GM19324 (cell line): Measurements from ENCODE around the gene ZCCHC8.

Experiments
- ATAC-seq: cut with Tn5 transposase; IDR thresholded peaks from one replicate; pipeline ENCODE4 v1.9.1; 2021; ENCODE audit warnings: mild to moderate bottlenecking, moderate library complexity; ENCODE audit not compliant: unreplicated experiment, low FRiP score

ZCCHC8 gene

DNA sequence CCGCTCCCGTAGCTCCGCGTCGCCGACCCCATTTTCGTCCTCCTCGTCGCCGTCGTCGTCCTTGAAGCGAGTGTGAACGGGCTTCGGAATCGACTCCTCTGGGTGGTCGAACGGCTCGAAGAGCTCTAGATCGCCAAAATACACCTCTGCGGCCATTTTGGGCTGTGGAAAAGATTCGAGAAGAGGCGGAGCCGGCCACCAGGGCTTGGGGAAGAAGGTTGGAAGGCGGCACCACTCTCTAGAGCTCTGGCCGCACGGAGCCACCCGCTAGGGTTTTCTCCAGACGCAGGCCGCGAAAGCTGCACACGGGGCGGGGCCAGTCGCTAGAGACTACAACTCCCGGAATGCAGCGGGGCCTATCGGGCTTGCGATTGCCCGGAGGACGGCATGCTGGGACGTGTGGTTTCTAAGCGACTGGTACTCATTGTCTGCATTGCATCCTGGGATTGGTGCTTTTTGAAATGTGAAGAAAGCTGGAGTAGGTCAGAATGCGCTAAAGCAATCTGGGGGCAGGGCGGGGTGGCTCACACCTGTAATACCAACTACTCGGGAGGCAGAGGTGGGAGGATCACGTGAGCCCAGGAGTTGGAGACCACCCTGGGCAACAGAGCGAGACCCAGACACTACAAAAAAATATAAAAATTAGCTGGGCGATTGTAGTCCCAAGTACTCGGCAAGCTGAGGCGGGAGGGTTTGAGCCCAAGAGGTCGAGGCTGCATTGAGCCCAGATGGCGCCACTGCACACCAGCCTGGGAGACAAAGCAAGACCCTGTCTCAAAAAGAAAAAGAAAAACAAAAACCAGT is at the start of gene ZCCHC8:
TSS of gene ZCCHC8 (minus strand) at position 248 of the 804 bp plus-strand sequence. CDS start at position 156, 92 bp downstream.
- peak; percentile 95 for ATAC-seq

DNA sequence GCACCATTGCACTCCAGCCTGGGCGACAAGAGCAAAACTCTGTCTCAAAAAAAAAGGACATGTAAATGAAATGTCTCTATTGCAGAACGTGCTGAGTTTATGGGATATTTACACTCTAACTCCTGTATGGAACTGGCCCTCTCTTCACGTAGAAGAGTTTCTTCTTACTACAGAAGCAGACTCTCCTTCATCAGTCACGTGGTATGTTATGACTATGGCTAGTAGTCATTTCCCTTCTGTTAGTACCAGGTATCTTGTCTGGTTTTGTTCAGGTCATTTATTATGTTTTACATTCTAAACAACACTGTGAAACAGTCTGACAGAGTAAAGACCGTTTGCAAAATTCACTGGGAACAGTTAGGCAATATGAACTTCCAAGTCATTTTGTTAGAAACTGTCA is 46.6 kb upstream of the ZCCHC8 start:
- ATAC-seq, result no peak

DNA sequence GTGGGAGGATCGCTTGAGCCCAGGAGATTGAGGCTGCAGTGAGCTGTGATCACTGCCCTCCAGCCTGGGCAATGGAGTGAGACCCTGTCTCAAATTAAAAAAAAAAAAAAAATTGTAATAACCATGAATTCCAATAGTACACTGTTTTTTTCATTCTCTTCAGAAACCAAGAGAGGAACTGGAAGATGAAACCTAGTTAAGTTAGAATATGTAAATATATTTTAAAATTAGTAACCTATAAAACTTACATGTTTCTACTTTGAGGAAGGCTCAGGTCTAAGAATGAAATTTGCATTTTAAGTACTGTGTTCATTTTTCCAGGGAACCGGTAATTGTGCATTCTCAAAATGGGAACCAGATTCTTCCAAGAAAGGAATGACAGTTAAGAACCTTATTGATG is 45.1 kb upstream of the ZCCHC8 start:
- ATAC-seq, result peak; percentile 58

DNA sequence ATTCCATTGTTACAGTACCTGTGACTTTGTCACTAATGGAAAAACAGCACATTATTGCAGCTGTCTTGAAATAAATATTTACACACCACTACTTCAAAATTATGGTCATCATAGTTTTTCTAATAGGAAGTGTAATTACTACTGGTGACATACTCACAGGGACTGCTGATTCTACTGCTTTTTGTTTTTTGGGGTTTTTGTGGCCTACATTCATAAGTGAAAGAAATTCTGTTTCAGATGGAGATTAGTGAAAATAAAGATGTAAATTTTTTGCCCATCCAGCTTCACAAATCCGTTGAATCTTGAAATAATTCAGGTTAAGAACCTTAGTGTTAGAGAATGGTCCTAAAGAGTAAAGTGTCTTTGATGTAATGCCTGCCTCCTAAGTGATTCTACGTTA is 43.8 kb upstream of the ZCCHC8 start:
- no peak for ATAC-seq

DNA sequence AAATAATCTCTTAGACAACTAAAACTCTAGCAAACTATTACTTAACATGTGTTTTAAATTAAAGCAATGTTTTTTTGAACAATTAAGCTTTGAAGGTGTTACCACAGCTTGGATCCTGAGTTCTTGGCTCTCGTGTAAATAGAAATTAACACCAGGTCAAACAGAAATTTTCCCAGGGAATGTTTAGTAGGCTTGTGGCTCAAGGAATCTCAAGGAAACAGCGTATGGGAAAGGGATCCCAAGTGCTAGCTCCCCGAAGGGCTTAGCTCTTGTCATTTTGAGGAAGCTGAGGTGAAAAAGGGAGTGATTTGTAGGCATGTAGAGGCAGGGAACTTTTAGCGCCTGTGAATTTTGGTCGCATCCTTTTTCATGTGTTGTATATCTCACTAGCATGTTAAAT is 37.8 kb upstream of the ZCCHC8 start:
- no peak for ATAC-seq

DNA sequence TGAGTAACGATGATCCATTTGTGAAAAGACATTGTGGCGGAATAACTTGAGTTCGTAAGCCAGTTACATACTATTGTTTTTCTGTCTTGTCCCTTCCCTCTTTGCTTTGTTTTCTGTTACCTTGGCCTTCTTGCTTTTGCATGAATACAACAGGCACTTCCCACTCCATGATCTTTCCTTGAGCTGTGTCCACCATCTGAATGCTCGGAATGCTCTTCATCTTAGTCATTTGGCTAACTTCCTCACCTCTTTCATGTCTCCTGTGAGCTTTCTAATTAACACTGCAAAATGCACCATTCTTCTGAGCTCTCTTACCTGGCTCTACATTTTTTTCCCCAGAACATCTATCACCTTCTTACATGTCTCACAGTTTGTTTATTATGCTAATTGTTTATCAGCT is 36.3 kb upstream of the ZCCHC8 start:
- no peak for ATAC-seq

DNA sequence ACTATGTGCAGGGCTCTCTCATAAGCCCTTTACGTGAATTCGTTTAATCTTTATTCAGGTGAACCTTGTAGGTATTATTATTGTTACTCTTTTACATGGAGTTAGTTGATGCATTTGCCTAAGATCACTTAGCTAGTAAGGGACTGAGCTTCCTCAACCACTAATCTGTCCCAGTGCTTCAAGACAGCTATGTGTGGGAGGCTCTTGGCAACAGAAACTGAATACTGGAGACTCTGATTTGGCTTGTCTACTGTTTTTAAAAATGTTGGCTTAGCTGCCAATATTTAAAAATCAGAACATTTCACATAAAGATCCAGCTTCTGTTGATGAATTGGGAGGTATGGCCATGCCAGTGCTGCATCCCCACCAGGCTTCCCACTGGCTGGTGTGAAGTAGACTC is 33.1 kb upstream of the ZCCHC8 start:
- ATAC-seq, result no peak

DNA sequence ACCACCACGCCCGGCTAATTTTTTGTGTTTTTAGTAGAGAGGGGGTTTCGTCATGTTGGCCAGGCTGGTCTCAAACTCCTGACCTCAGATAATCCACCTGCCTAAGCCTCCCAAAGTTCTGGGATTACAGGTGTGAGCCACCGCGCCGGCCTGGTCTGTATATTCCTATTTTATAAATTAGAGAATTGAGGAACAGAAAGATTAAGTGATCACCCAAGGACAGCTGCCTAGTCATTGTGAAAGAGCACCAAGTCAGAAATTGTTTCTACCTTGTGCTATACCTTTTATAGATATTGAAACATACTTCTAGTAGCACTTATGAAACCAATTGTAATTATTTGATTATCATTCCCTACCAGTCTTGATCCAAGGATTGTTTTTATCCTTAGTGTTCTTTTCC is 28.3 kb upstream of the ZCCHC8 start:
- ATAC-seq, result no peak

DNA sequence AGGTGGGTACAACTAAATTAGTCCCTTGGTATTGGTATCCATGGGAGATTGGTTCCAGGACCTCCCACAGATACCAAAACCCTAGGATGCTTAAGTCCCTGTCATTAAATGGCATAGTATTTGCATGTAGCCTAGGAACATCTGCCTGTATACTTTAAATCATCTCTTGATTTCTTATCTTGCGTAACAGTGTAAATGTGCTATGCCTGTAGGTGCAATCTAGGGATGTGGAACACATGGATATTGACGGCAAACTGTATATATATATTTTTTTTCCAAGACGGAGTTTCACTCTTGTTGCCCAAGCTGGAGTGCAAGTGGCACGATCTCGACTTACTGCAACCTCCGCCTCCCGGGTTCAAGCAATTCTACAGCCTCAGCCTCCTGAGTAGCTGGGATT is 27.9 kb upstream of the ZCCHC8 start:
- ATAC-seq, result no peak

DNA sequence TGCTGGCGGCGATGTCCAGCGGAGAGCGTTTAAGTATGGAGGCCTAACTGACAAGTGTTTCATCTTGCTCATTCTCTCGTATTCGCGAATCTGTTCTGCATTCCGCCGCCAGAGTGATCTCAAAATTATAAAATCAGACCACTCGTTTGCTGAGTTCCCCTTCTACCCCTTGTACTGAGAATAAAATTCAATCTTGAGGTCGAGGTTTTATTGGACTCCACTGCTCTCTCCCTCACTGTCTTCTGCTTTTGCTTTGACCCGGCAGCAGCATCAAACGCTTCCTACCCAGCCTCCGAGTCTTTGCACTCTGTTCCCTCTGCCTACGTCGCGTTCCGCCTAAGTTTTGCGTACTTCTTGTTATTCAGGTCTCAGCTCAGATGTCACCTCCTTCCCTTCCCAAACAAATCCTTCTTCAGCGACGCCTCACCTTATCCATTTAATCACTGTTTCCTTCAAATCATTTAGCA is 26.8 kb upstream of the ZCCHC8 start:
- ATAC-seq, result no peak

DNA sequence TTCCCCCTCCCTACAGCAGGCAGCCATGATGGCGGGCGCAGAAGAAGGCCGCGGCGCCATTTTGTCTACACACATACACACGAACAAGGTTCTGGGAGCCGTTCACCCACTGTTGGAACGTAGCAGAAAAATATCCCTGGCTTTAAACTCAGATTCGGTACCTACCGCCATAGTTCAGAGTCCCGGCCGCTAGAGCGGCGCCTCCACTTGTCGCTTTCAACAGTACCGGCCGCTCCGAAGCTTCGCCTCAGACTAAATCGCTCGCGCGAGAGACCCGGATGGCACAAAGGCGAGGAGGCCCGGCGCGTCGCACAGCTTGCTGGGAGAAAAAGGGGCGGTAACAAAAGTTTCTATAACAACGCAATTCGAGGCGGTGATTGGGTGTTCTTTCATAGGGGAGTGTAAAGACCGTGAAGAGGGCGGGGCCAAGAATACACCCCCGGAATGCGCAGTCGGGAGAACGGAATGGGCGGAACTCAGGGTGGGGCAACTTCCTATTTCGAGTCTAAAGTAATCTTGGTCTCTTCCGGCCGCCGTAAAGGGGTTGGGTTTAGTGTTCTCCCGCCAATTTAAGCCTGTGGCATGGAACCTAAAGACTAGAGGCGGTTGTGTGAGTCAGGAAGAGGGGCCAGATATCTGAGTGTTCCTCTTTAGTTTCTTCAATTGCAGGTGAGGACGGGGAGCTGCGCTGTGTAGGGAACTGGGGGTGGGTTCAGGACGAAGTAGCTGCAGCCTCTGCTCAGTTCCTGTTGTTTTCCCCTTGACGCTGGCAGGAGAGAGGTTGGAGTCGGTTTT is 26.1 kb upstream of the ZCCHC8 start, which contains the start of the genes KNTC1 and RSRC2:
TSS of gene KNTC1 (plus strand) at position 567 of the 795 bp plus-strand sequence. CDS start 2,815 bp downstream, outside the sequence.
TSS of gene RSRC2 (minus strand) at position 254 of the 795 bp plus-strand sequence. CDS start at position 171, 83 bp downstream.
- peak; percentile 96 for ATAC-seq

DNA sequence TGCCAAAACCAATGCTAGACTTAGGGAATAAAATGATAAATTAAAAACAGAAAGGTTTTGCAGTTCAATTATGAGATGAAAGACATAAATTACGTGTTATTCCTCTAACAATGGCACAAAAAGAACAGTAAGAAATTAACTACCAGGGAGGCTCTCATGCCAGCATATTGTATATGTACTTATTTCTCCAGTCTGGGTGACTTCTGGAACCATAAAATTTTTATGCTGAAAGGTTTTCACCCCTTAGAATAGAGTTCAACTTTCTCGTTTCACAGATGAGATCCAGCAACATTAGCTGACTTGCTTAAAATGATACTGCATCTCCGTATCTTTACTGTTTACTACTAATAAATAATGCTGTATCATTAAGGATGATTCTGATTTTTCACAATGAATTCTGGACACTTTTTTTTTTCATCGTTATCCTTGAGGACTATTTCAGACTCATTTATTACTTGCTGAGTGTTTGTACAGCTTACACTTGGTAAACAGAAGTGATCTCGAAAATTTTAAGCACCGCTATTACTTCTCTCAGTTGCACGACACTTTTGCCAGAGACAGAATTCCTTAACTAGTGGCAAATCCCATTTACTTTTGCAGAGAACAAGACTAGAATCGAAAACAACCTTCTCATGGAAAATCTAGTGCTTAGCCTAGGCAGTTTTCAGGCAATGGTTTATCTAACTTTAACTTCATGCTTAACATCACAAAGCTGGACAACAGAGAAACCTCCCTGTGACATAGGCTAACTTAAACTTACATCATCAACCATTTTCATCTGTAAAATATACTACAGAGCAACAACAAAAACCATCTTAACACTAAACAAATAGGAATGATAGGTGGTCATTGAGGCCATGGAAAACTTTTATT is 23.4 kb upstream of the ZCCHC8 start:
- ATAC-seq, result no peak

DNA sequence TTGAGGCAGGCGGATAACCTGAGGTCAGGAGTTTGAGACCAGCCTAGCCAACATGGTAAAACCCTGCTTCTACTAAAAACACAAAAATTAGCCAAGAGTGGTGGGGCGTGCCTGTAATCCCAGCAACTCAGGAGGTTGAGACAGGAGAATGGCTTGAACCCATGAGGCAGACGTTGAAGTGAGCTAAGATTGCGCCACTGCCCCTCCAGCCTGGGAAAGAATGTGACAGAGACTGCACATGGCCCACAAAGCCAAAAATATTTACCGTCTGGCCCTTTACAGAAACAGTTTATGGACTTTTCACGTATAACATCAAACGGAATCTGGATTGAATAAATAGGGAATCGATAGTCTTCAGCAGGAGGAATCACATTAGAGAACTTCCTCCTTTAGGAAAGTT is 22.5 kb upstream of the ZCCHC8 start:
- ATAC-seq, result no peak

DNA sequence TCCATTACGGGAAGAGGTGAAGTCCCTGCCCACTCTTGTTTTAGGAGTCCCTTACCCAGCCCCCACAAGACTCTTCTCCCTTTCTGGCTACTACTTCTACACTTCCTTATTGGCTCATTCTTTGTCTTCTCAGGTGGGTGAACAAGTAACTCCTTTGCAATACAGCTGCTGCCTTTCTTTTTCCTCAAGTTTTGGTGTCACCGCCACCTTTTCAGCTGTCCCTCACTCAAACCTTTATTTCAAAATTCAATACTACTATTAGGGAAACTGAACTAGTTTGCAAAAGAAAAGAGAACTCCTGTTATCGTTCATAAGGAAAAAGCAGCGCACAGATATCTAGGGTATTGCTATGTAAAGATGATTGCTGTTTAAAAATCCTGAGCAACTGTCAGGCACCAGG is 19.9 kb upstream of the ZCCHC8 start:
- ATAC-seq, result no peak

DNA sequence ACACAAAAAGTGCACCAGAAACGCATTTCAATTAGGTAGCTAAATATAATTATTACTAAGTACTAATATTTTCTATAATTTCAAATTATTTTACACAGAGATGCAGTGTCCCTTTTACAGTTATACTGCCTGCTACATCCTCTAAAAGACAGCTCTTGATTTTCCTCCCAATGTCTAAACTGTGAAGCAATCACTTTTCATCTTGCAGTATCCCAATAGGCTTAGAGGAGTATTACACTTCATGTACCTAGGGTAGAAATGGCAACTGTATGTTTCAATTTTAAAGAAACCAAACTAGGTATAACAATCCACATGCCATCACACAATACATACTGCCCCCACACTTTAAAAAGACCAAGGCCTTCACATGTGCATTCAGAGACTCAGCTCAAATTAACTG is 18.7 kb upstream of the ZCCHC8 start:
- no peak for ATAC-seq

DNA sequence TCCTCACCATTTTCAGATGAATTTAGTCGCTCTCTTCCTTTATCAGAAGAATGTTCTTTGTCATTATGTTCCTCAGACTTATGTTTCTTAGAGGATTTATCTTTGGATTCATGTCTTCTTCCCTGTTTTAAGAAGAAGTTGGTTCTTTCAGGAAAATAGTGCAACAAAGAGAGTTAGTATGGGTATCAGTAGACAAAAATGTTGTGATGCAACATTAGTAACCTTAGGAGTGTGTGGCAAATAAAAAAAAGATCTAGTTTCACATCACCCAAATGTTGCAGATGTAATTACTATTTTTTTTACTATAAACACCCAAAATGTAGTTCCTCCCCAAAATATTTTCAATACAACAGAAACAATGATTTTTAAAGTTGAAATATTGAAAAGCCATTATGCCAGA is 18.2 kb upstream of the ZCCHC8 start:
- ATAC-seq, result no peak

DNA sequence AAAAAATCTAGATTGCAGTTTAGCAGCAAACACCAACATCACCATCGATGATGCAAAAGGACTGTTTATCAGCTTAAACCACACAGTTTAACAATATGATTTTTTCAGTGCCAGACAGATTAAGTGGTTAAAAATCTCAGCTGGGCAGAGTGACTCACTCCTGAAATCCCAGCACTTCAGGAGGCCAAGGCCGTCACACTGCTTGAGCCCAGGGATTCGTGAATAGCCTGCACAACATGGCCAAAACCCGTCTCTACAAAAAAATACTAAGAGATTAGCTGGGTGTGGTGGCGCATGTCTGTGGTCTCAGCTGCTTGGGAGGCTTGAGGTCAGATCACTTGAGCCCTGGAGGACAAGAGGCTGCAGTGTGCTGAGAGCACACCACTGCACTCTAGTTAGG is 17.1 kb upstream of the ZCCHC8 start:
- no peak for ATAC-seq

DNA sequence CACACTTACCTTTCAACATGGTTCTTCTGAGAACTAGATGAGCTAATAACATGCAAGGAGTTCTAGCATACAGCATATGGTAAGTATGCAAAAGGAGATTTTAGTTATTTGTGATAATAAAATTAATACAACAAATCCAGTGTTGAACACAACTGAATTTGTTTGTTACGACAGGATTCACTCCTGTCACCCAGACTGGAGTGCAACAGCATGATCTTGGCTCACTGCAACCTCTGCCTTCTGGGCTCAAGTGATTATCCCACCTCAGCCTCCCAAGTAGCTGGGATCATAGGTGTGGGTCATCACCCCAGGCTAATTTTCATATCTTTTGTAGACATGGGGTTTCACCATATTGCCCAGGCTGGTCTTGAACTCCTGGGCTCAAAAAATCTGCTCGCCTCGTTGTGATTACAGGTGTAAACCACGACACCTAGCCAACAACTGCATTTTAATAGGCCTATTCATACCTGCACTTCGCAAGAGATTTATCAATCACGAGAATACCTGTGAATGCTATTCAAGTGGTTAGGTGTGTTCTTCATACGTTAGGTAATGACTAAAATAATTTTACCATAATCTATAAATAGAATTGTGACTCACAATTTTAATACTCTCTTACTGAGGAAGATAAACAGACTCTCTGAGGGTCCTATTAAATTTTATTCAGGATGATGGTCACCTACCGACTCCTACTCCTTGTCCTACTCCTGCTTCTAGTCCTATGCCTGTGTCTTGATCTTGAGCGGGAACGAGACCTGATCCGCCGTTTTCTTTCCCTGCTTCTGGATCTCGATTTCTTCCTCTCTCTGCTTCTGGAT is 16.0 kb upstream of the ZCCHC8 start:
- ATAC-seq, result no peak

DNA sequence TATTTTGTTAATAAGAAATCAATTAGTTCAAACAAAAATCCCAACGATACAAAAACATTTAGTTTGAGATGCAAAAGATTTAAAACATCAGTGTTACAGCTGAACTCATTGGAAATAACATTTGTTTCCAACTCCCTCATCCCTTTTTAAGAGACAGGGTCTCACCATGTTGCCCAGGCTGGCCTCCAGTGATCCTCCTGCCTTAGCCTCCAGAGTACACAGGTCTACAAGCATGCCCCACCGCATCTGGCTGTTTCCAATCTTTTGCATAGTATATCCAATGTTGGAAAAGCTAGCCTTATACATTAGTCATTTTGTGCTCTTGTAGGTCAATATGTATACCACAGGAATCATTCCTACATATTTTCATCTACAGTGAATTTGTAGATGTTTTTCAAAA is 14.5 kb upstream of the ZCCHC8 start:
- ATAC-seq, result no peak

DNA sequence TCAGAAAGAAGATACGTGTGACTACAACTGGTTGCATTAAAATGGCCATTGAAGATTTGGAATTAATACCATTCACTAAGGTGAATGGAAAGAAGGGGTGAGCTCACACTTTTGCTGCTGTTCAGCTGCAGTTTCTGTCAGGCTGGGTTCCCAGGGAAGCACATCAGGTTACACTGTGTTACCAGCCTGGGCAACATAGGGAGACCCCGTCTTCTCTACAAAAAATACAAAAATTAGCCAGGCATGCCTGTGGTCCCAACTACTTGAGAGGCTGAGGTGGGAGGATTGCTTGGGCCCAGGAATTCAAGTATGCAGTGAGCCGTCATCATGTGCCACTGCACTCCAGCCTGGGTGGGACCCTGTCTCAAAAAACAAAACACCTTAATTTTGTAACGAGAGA is 12.9 kb upstream of the ZCCHC8 start:
- ATAC-seq, result no peak
